ENCODE data around the gene HSPA13.

DNA sequence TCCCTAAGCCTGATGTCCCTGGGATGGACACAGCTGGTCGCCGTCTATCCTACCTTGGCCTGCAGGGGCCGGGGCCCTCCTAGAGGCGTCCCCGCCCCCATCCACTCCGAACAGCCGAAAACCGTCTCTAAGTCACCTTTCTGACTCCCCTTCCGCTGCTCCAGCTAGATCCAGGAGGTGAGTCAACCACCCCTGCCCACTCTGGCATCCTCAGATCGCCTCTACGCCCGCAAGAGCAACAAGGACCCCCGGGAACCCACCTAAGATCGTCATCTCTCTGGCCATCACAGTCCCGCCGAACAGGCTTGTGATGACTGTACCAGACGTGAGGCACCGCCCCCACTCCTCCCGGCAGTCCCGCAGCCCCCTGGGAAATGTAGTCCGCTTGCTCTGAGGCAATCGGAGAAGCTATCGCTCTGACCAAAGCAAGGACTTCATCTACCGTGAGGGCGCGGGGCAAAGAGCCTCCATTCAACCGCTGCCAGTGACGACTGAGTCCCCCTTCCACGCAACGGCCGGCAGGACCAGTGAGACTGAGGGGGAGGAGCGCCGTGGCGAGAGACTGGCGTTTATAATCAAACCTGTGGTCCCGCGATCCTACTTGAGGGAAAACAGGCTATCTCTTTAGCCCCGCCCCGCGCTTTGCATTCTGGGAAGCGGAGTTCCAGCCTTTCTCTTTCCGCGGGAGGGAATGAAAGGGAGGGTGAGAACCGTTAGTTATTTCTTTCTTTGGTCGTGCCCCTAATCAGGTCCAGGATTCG is at the start of gene HSPA13:
- TF ChIP-seq RAD21 (conservative IDR thresholded peaks at IDR 0.05 in 1 of 2, IDR thresholded peaks at IDR 0.05 in 1 of 2): no peak
- no peak for TF ChIP-seq MAZ (IDR thresholded peaks at IDR 0.05; ENCODE audit: borderline replicate concordance, low read depth, low read length)
